H1 (cell line): ENCODE data around the gene TRAF1. TPM values are rescaled to one million over a fixed set of nuclear protein-coding genes. Genes with fewer than 3 reads are reported as not detected.

Source experiments
- CTCF ChIA-PET: fragments of 300-600 bp; sonication (Branson Sonifier 250); formaldehyde crosslinking; loops from one replicate; lab custom pipeline; 2021; ENCODE audit not compliant: partially characterized antibody; lab: Charles Lee
- POLR2A ChIA-PET: fragments of 300-600 bp; sonication (Branson Sonifier 250); formaldehyde crosslinking; loops from one replicate; lab custom pipeline; 2021; ENCODE audit warnings: inconsistent platforms; ENCODE audit not compliant: partially characterized antibody; lab: Charles Lee
- DNase-seq, 2 experiments: peaks; one replicate each; pipeline versions ENCODE4 v3.0.0 to v3.0.0-alpha.2; 2010 to 2022; ENCODE audit warnings: low spot score in 2 of 2, low read depth in 1 of 2, mixed read lengths in 1 of 2
- FAIRE-seq: peaks from 2 replicates; lab custom pipeline; 2011; peaks lifted over from hg19 to GRCh38; lab: Jason Lieb, UNC
- H2AFZ ChIP-seq: 2 replicates; pipeline ENCODE4 v1.8.1; 2012; ENCODE audit warnings: low read length, inconsistent platforms
- H2AK5ac ChIP-seq: 2 replicates; pipeline ENCODE4 v1.6.1; 2013; ENCODE audit warnings: low read depth, low read length
- H2BK120ac ChIP-seq: replicated peaks from 2 replicates; pipeline ENCODE3; 2013; ENCODE audit warnings: low read depth, low read length, inconsistent platforms
- H2BK12ac ChIP-seq: 2 replicates; pipeline ENCODE4 v1.6.1; 2013; ENCODE audit warnings: low read depth, low read length
- H2BK15ac ChIP-seq: 2 replicates; pipeline ENCODE4 v1.6.1; 2013; ENCODE audit warnings: low read length
- H2BK20ac ChIP-seq: 2 replicates; pipeline ENCODE4 v1.6.1; 2013; ENCODE audit warnings: low read length
- H2BK5ac ChIP-seq: 2 replicates; pipeline ENCODE4 v1.6.1; 2013; ENCODE audit warnings: low read depth, low read length
- H3K14ac ChIP-seq: 2 replicates; pipeline ENCODE4 v1.6.1; 2013; ENCODE audit warnings: inconsistent platforms; ENCODE audit not compliant: insufficient read length
- H3K18ac ChIP-seq: 2 replicates; pipeline ENCODE4 v1.6.1; 2013; ENCODE audit warnings: low read length; ENCODE audit errors: extremely low read depth
- H3K23ac ChIP-seq: 2 replicates; pipeline ENCODE4 v1.6.1; 2013; ENCODE audit warnings: inconsistent platforms; ENCODE audit not compliant: insufficient read length
- H3K23me2 ChIP-seq: 2 replicates; pipeline ENCODE4 v1.6.1; 2013; ENCODE audit warnings: low read depth, low read length
- H3K27ac ChIP-seq: 2 replicates; pipeline ENCODE4 v1.6.1; 2011; ENCODE audit warnings: low read depth, low read length, inconsistent platforms
- H3K27me3 ChIP-seq, 4 experiments: replicated peaks in 1 of 4; 1 replicate in 1 of 4; 2 replicates in 3 of 4; pipeline versions ENCODE4 v1.6.1 to v1.8.1; 2011 to 2013; ENCODE audit warnings: low read length in 3 of 4, mild to moderate bottlenecking in 3 of 4, inconsistent platforms in 2 of 4, mixed read lengths in 2 of 4, moderate library complexity in 1 of 4; ENCODE audit not compliant: control insufficient read depth in 3 of 4, insufficient read depth in 3 of 4; ENCODE audit errors: extremely low read depth in 1 of 4
- H3K36me3 ChIP-seq, 4 experiments: 2 replicates each; pipeline versions ENCODE4 v1.6.1 to v1.8.1; 2011 to 2013; ENCODE audit warnings: mild to moderate bottlenecking in 4 of 4, low read length in 3 of 4, moderate library complexity in 2 of 4, control low read depth in 1 of 4, inconsistent platforms in 1 of 4; ENCODE audit not compliant: insufficient read depth in 4 of 4, control insufficient read depth in 2 of 4
- H3K4ac ChIP-seq: replicated peaks from 2 replicates; pipeline ENCODE3; 2013; ENCODE audit warnings: low read length, low read depth, mixed read lengths, inconsistent platforms; ENCODE audit not compliant: insufficient read length
- H3K4me1 ChIP-seq, 4 experiments: replicated peaks in 1 of 4; 1 replicate in 1 of 4; 2 replicates in 3 of 4; pipeline versions ENCODE4 v1.6.1 to v1.8.1; 2011 to 2013; ENCODE audit warnings: low read length in 3 of 4, inconsistent platforms in 2 of 4, mixed read lengths in 1 of 4; ENCODE audit not compliant: insufficient read depth in 4 of 4, control insufficient read depth in 3 of 4
- H3K4me2 ChIP-seq, 2 experiments: 2 replicates each; pipeline versions ENCODE4 v1.6.1 to v1.8.1; 2011 to 2013; ENCODE audit warnings: low read depth in 2 of 2, low read length in 2 of 2, control low read depth in 1 of 2, inconsistent platforms in 1 of 2, mild to moderate bottlenecking in 1 of 2; ENCODE audit not compliant: insufficient read depth in 1 of 2
- H3K4me3 ChIP-seq, 4 experiments: fragments of 200-600, 300-600 bp in 1 of 4; sonication (generic), shearing (Covaris generic), sonication (Bioruptor Twin) in 1 of 4; 2 replicates each; pipeline versions ENCODE4 v1.5.1 to v1.8.1; 2011 to 2016; ENCODE audit warnings: low read length in 4 of 4, low read depth in 3 of 4, control low read depth in 2 of 4, inconsistent platforms in 2 of 4, mild to moderate bottlenecking in 2 of 4, mixed read lengths in 1 of 4, moderate library complexity in 1 of 4; ENCODE audit not compliant: insufficient read depth in 2 of 4; ENCODE audit errors: extremely low read depth in 1 of 4
- H3K56ac ChIP-seq: replicated peaks from 2 replicates; pipeline ENCODE3; 2013; ENCODE audit warnings: low read depth, mild to moderate bottlenecking, mixed read lengths, low read length, inconsistent platforms; ENCODE audit not compliant: insufficient read length
- H3K79me1 ChIP-seq: 2 replicates; pipeline ENCODE4 v1.6.1; 2013; ENCODE audit warnings: low read depth, low read length, control low read depth
- H3K79me2 ChIP-seq, 2 experiments: 2 replicates each; pipeline versions ENCODE4 v1.6.1 to v1.8.1; 2012 to 2013; ENCODE audit warnings: low read length in 2 of 2, mild to moderate bottlenecking in 2 of 2, inconsistent platforms in 1 of 2; ENCODE audit not compliant: insufficient read depth in 2 of 2, control insufficient read depth in 1 of 2
- H3K9ac ChIP-seq, 4 experiments: replicated peaks in 1 of 4; 1 replicate in 1 of 4; 2 replicates in 3 of 4; pipeline versions ENCODE4 v1.6.1 to v1.8.1; 2011 to 2013; ENCODE audit warnings: low read depth in 3 of 4, low read length in 3 of 4, control low read depth in 2 of 4, mild to moderate bottlenecking in 2 of 4, moderate library complexity in 2 of 4, inconsistent platforms in 1 of 4; ENCODE audit errors: extremely low read depth in 1 of 4
- H3K9me3 ChIP-seq, 2 experiments: 2 replicates each; pipeline versions ENCODE4 v1.6.1 to v1.8.1; 2012 to 2013; ENCODE audit warnings: mild to moderate bottlenecking in 2 of 2, moderate library complexity in 2 of 2, control low read depth in 1 of 2, inconsistent platforms in 1 of 2, low read depth in 1 of 2, low read length in 1 of 2, mixed read lengths in 1 of 2; ENCODE audit not compliant: insufficient read depth in 2 of 2
- H4K20me1 ChIP-seq, 2 experiments: replicated peaks in 1 of 2; 2 replicates each; pipeline versions ENCODE3 to v1.8.1; 2011 to 2013; ENCODE audit warnings: inconsistent platforms in 2 of 2, low read length in 2 of 2, mild to moderate bottlenecking in 1 of 2; ENCODE audit not compliant: insufficient read depth in 2 of 2, control insufficient read depth in 1 of 2
- H4K5ac ChIP-seq: 2 replicates; pipeline ENCODE4 v1.6.1; 2013; ENCODE audit warnings: low read length, low read depth, mixed read lengths, inconsistent platforms; ENCODE audit not compliant: insufficient read length
- H4K8ac ChIP-seq: 2 replicates; pipeline ENCODE4 v1.8.0; 2013; ENCODE audit warnings: mild to moderate bottlenecking, moderate library complexity, low read length, inconsistent platforms; ENCODE audit not compliant: insufficient read depth; ENCODE audit errors: extremely low read depth
- H4K91ac ChIP-seq: replicated peaks from 2 replicates; pipeline ENCODE3; 2013; ENCODE audit warnings: low read length, mixed read lengths, inconsistent platforms; ENCODE audit not compliant: insufficient read length
- BCL11A ChIP-seq, 2 experiments: IDR thresholded peaks; one replicate each; pipeline ENCODE4 v1.6.1; 2011; ENCODE audit warnings: low read depth in 2 of 2, low read length in 2 of 2, mild to moderate bottlenecking in 2 of 2
- EGR1 ChIP-seq: IDR thresholded peaks from 2 replicates; pipeline ENCODE4 v1.6.1; 2011; ENCODE audit warnings: low read depth, low read length, borderline replicate concordance
- POLR2A ChIP-seq, 2 experiments: IDR thresholded peaks; 1 replicate in 1 of 2; 2 replicates in 1 of 2; pipeline ENCODE4 v1.6.1; 2011; ENCODE audit warnings: low read depth in 2 of 2, low read length in 2 of 2, mild to moderate bottlenecking in 2 of 2; ENCODE audit errors: control extremely low read depth in 1 of 2
- RNF2 ChIP-seq: fragments of 200-900, 300-1000 bp; sonication (generic); IDR thresholded peaks from 2 replicates; pipeline ENCODE4 v1.7.1; 2016; ENCODE audit warnings: borderline replicate concordance, low read depth, mild to moderate bottlenecking, antibody characterized with exemption, low read length; ENCODE audit not compliant: poor library complexity, severe bottlenecking; ENCODE audit errors: missing control alignments
- SIN3A ChIP-seq, 2 experiments: IDR thresholded peaks in 1 of 2; conservative IDR thresholded peaks in 1 of 2; 2 replicates each; pipeline ENCODE4 v1.6.1; 2011 to 2012; ENCODE audit warnings: low read length in 2 of 2, improper control_type of control experiment in 1 of 2, low read depth in 1 of 2, mild to moderate bottlenecking in 1 of 2
- TBP ChIP-seq: IDR thresholded peaks from 2 replicates; pipeline ENCODE4 v1.6.1; 2011; ENCODE audit warnings: low read depth, low read length, improper control_type of control experiment
- WGBS, 2 experiments: shearing (Covaris generic) in 1 of 2; methylation state at CpG; one replicate each; pipeline versions ENCODE4 v1.1.6 to v1.1.7; 2013 to 2015; ENCODE audit warnings: low lambda C conversion rate in 2 of 2, mixed read lengths in 2 of 2, inconsistent platforms in 1 of 2, low coverage in 1 of 2, missing lambda C conversion rate in 1 of 2; ENCODE audit not compliant: insufficient replicate concordance in 2 of 2, insufficient coverage in 1 of 2, insufficient read length in 1 of 2; ENCODE audit errors: extremely low coverage in 1 of 2, missing lambda C conversion rate in 1 of 2; 5-methylcytosine and 5-hydroxymethylcytosine counted together
- polyA plus RNA-seq, 7 experiments: library from polyadenylated mRNA; depleted of rRNA in 3 of 7; stranded (reverse) in 5 of 7; unstranded in 2 of 7; fragments of >200 nt in 5 of 7; fragments of 200-250 nt in 2 of 7; gene quantifications; 1 replicate in 5 of 7; 2 replicates in 1 of 7; 4 replicates in 1 of 7; pipeline versions ENCODE4 v1.2.1 to v1.2.3, GENCODE V29; 2011 to 2013; ENCODE audit warnings: missing spikeins in 2 of 7, mixed read lengths in 2 of 7
- total RNA-seq: library from RNA; stranded (reverse); fragmentation: NEBNext Ultra II Directional; extraction: Animal tissue kit (Norgen Biotek cat#: 25700); gene quantifications from 2 replicates; pipeline ENCODE4 v1.2.1, GENCODE V29; 2021
- TF ChIP-seq, protein P1 (sequence below): IDR thresholded peaks from 2 replicates; pipeline ENCODE4 v1.6.1; 2011; ENCODE audit warnings: low read depth, mild to moderate bottlenecking, low read length; ENCODE audit not compliant: insufficient read depth
- TF ChIP-seq, protein P2 (sequence below): IDR thresholded peaks from 2 replicates; pipeline ENCODE4 v1.6.1; 2011; ENCODE audit warnings: low read length, improper control_type of control experiment

TRAF1 gene
- total and polyA plus RNA-seq, 2 of the 8 experiments (the other 6 are each of a cell fraction or from before 2014, with no cell fraction given) = 1.6 to 3.2 TPM

DNA sequence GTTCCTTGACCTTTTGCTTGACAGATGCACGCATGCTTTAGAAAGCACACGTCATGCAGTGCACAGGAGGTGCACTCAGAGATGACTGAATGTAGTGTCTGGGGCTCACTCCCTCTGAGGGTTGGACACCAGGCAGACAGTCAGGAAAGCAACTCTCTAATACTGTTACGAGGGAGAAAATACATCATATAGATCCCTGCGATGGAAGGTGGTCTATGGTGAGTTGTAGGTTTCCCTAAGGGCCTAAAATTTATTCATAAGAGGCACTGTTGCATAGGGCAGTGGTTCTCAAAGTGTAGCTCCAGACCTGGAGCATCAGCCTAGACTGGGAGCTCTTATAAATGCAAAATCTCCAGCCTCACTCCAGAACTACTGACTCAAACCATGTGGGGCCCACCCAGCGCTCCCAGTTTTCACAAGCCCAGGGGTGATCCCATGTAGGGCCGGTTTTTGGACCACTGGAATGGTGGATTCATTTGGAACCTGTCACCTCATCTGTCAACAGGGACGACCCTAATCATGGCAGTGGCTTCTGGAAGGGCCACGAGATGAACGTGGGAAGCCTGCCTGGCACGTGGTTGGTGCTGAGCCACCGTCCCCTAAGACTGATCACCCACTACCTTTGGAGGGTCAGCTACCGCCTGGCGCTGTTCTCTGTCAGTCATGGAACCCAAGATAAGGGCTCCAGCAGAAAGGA, 32.8 kb downstream of the TRAF1 start:
- FAIRE-seq = no peak
- Histone ChIP-seq H4K8ac (peak overlapping the region; percentile 11; the same call in 1 of the 2 replicates), H2BK5ac (no peak overlapping the region)

More for the DNA sequence above, 32.8 kb downstream of the TRAF1 start:
- H4K5ac ChIP-seq = no peak overlapping the region
- H3K9me3 ChIP-seq = no peaks in the 10 kb centered on the region
- no peak overlapping the region for H4K91ac ChIP-seq
- peak overlapping the region in 1 of 2 experiments; percentile 93; a peak in 1 of 4 replicates for H3K4me2 ChIP-seq
- no peaks in the 10 kb centered on the region for H3K79me1 ChIP-seq
- 97% methylated on average over 13 of the region's 13 CpGs; no CpG with 5 or more reads in 1 of the 2 experiments for WGBS, 2 experiments
- no peak overlapping the region for H3K14ac ChIP-seq
- peaks cover 0 to 21% (median 15%) of the 10 kb centered on the region in 4 experiments; a peak in 5 of 7 replicates for H3K27me3 ChIP-seq
- 0 out of 2 replicates have a peak overlapping the region, but pooled peaks have one; percentile 2 for H2AFZ ChIP-seq
- H2AK5ac ChIP-seq = no peak overlapping the region
- no peak overlapping the region; the same call in 1 of the 2 replicates for H2BK15ac ChIP-seq
- H3K18ac ChIP-seq = peak overlapping the region; percentile 63; the same call in 1 of the 2 replicates
- no peak for DNase-seq
- ChIA-PET CTCF (interaction anchor here (0.6 to 10.7 kb wide), 4 partner anchors 8 to 32 kb away, joined by 3 to 71 read pairs (median 3); no protein-coding TSS in a partner anchor), POLR2A (interaction anchor here (1.2 to 2.4 kb wide), 3 partner anchors 10 to 21 kb away, joined by 3 to 6 read pairs (median 4); partner anchors contain the start of gene PHF19)
- H3K23me2 ChIP-seq = peaks cover 3% of the 10 kb centered on the region; the same call in 1 of the 2 replicates
- H2BK120ac ChIP-seq = no peak overlapping the region
- H3K27ac ChIP-seq = no peak overlapping the region
- H3K4me3 ChIP-seq = no peak overlapping the region
- H4K20me1 ChIP-seq = no peaks in the 10 kb centered on the region
- no peak overlapping the region for H2BK20ac ChIP-seq
- H3K79me2 ChIP-seq = no peaks in the 10 kb centered on the region
- H3K36me3 ChIP-seq = no peaks in the 10 kb centered on the region
- no peak overlapping the region; a peak in 1 of 7 replicates for H3K9ac ChIP-seq
- H3K23ac ChIP-seq = no peak overlapping the region
- peaks cover 0 to 6% (median 5%) of the 10 kb centered on the region in 4 experiments; a peak in 6 of 7 replicates for H3K4me1 ChIP-seq
- no peak overlapping the region for H3K4ac ChIP-seq
- peak overlapping the region; percentile 71; the same call in 1 of the 2 replicates for H2BK12ac ChIP-seq
- TF ChIP-seq EGR1 (no peak), SIN3A (conservative IDR thresholded peaks at IDR 0.05 in 1 of 2, IDR thresholded peaks at IDR 0.05 in 1 of 2; ENCODE audit: low read depth in 1 of 2, low read length in 2 of 2) (no peak), RNF2 (no peak), TBP (no peak), BCL11A (IDR thresholded peaks at IDR 0.05; ENCODE audit: low read depth in 2 of 2, low read length in 2 of 2) (no peak), POLR2A (IDR thresholded peaks at IDR 0.05; ENCODE audit: control extremely low read depth in 1 of 2, low read depth in 2 of 2, low read length in 2 of 2) (no peak)
- TF ChIP-seq, protein P1, sequence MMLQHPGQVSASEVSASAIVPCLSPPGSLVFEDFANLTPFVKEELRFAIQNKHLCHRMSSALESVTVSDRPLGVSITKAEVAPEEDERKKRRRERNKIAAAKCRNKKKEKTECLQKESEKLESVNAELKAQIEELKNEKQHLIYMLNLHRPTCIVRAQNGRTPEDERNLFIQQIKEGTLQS = no peak
- TF ChIP-seq, protein P2, sequence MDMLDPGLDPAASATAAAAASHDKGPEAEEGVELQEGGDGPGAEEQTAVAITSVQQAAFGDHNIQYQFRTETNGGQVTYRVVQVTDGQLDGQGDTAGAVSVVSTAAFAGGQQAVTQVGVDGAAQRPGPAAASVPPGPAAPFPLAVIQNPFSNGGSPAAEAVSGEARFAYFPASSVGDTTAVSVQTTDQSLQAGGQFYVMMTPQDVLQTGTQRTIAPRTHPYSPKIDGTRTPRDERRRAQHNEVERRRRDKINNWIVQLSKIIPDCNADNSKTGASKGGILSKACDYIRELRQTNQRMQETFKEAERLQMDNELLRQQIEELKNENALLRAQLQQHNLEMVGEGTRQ = no peak
- H3K56ac ChIP-seq = no peak overlapping the region
